Left ventricle myocardium inferior (tissue), 1 donor: ENCODE results near the gene DUSP12. TPM values are rescaled to one million over a fixed set of nuclear protein-coding genes. Genes with fewer than 3 reads are reported as not detected.

Experiments used
- DNase-seq: peaks from one replicate; pipeline ENCODE4 v3.0.0-alpha.2; 2020
- H3K27ac ChIP-seq: fragments of 200-600 bp; replicated peaks from 2 replicates; pipeline ENCODE4 v1.8.0; 2021
- H3K27me3 ChIP-seq: fragments of 200-600 bp; 2 replicates; pipeline ENCODE4 v1.8.0; 2021; ENCODE audit warnings: low read depth
- H3K36me3 ChIP-seq: fragments of 200-600 bp; 2 replicates; pipeline ENCODE4 v1.8.0; 2021
- H3K4me1 ChIP-seq: fragments of 200-600 bp; 2 replicates; pipeline ENCODE4 v1.8.0; 2021
- H3K4me3 ChIP-seq: fragments of 200-600 bp; 2 replicates; pipeline ENCODE4 v1.8.0; 2021; ENCODE audit warnings: mild to moderate bottlenecking, moderate library complexity
- H3K9me3 ChIP-seq: fragments of 200-600 bp; replicated peaks from 2 replicates; pipeline ENCODE4 v1.8.0; 2021
- intact Hi-C: fragments of 100-400 bp; cut with micrococcal nuclease; formaldehyde crosslinking; loops from one replicate; pipeline ENCODE4 v1.11.0; 2022
- total RNA-seq: library from RNA; stranded (reverse); fragmentation: NEBNext Ultra II Directional; extraction: Animal tissue kit (Norgen Biotek cat#: 25700); gene quantifications from one replicate; pipeline ENCODE4 v1.2.1, GENCODE V29; 2021
- TF ChIP-seq, protein P1 (sequence below): fragments of 200-600 bp; IDR thresholded peaks from 2 replicates; pipeline ENCODE4 v1.8.0; 2021; ENCODE audit warnings: antibody characterized with exemption, mild to moderate bottlenecking, borderline replicate concordance
- donor health status: DM: no; HTN: yes; CAD: no; lungs with severe emphysema.

The DUSP12 gene
- total RNA-seq, 1 donor from 2014 or later = 8.4 TPM

DNA sequence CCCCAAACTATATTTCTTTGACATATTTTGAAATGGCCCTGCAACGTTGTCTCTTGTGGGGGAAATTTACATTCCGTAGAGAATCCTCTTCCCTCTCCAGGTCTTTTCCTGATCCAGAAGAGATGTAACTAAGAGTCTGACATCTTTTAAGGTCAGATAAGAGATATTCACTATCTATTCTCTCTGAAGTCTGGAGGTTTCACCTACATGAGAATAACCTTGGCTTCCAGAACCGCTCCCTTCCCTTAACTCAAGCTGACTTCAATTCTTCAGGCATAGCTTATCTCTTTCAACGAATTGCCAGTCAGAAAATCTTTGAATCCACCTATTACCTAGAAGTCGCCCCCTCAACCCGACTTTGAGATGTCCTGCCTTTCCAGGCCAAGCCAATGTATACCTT is 18.3 kb upstream of the DUSP12 start:
- no peaks in the 10 kb centered on the region for H3K36me3 ChIP-seq
- intact Hi-C loops = no loop called here
- no peaks in the 10 kb centered on the region for H3K9me3 ChIP-seq
- TF ChIP-seq, protein P1, sequence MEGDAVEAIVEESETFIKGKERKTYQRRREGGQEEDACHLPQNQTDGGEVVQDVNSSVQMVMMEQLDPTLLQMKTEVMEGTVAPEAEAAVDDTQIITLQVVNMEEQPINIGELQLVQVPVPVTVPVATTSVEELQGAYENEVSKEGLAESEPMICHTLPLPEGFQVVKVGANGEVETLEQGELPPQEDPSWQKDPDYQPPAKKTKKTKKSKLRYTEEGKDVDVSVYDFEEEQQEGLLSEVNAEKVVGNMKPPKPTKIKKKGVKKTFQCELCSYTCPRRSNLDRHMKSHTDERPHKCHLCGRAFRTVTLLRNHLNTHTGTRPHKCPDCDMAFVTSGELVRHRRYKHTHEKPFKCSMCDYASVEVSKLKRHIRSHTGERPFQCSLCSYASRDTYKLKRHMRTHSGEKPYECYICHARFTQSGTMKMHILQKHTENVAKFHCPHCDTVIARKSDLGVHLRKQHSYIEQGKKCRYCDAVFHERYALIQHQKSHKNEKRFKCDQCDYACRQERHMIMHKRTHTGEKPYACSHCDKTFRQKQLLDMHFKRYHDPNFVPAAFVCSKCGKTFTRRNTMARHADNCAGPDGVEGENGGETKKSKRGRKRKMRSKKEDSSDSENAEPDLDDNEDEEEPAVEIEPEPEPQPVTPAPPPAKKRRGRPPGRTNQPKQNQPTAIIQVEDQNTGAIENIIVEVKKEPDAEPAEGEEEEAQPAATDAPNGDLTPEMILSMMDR = no peak
- H3K27me3 ChIP-seq = no peaks in the 10 kb centered on the region
- no peak for DNase-seq
- H3K27ac ChIP-seq = no peak overlapping the region
- H3K4me1 ChIP-seq = peaks cover 23% of the 10 kb centered on the region
- no peak overlapping the region for H3K4me3 ChIP-seq

DNA sequence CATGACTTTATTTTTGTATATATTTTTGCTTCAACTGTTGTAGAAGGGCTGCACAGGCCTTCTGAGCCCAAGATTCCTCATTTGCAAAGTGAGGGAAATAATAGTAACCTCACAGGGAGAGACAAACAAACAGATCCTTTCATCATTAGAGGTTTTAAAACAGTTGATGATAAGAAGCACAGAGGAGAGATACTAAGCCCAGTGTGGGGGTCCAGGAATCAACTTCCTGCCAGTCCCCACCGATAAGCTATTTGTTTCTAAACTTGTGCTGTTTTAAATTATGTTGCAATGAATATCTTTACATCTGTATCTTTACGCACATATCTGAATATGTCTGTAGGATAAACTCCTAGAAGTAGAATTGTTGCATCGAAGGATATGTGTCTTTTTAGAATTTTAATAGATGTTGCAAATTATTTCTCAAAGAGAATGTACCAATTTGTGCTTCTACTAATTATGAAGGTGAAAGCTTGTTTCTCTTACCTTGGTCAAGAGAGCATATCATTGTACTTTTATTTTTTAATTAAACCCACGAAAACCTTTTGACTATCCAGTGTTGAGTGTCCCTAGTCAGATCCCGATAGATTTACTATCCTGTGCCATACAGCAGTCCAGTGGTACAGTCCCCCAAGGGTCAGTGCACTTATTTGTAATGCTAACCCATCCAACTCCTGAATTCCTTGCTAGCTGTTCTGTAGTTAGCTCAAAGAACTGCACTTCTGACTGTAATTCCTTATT is 17.4 kb upstream of the DUSP12 start:
- Histone ChIP-seq H3K4me1 (peaks cover 17% of the 10 kb centered on the region), H3K27me3 (no peaks in the 10 kb centered on the region), H3K9me3 (no peaks in the 10 kb centered on the region), H3K27ac (no peak overlapping the region), H3K4me3 (no peak overlapping the region), H3K36me3 (no peaks in the 10 kb centered on the region)
- intact Hi-C loops = no loop called here
- TF ChIP-seq, protein P1 = no peak
- DNase-seq = no peak

DNA sequence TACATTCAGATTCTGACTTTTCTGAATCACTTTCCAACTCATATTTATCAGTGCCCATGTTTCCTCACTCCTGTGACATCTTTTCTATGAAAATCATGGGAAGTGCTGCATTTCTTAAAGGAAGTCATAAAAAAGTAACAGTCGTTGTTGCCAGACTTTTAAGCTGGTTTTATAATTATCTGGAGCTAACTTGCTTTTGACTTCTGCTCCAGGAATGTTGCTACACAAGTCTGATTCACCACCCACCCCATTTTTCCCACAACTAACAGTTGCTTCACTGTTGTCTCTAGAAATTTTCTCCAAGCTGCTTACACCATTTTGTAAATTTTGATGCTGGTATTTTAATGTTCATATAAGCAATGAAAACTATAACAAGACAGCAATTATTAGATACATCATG is 16.1 kb upstream of the DUSP12 start:
- no peaks in the 10 kb centered on the region for H3K9me3 ChIP-seq
- no peak overlapping the region for H3K4me3 ChIP-seq
- peak overlapping the region; percentile 47 for H3K27ac ChIP-seq
- no peak for DNase-seq
- no peaks in the 10 kb centered on the region for H3K36me3 ChIP-seq
- H3K4me1 ChIP-seq = peaks cover 9% of the 10 kb centered on the region
- TF ChIP-seq, protein P1 = no peak
- no peaks in the 10 kb centered on the region for H3K27me3 ChIP-seq
- intact Hi-C loops = no loop called here

DNA sequence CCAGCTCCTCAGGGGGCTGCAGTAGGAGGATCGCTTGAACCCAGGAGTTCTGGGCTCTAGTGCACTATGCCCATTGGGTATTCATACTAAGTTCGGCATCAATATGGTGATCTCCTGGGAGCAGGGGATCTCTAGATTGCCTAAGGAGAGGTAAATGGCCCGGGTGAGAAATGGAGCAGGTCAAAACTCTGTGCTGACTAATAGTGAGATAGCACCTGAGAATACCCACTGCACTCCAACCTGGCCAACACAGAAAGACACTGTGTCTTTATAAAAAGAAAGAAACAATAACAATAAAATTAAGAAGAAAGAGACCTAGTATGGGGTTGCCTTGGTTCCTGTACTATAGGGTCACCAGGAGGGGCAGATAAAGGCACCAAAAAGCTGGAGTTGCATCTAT is 13.7 kb upstream of the DUSP12 start:
- intact Hi-C loops = no loop called here
- no peak for DNase-seq
- no peak overlapping the region for H3K4me3 ChIP-seq
- TF ChIP-seq, protein P1 = no peak
- H3K4me1 ChIP-seq = peaks cover 12% of the 10 kb centered on the region
- H3K9me3 ChIP-seq = no peaks in the 10 kb centered on the region
- H3K36me3 ChIP-seq = no peaks in the 10 kb centered on the region
- no peak overlapping the region for H3K27ac ChIP-seq
- peaks cover 10% of the 10 kb centered on the region for H3K27me3 ChIP-seq

DNA sequence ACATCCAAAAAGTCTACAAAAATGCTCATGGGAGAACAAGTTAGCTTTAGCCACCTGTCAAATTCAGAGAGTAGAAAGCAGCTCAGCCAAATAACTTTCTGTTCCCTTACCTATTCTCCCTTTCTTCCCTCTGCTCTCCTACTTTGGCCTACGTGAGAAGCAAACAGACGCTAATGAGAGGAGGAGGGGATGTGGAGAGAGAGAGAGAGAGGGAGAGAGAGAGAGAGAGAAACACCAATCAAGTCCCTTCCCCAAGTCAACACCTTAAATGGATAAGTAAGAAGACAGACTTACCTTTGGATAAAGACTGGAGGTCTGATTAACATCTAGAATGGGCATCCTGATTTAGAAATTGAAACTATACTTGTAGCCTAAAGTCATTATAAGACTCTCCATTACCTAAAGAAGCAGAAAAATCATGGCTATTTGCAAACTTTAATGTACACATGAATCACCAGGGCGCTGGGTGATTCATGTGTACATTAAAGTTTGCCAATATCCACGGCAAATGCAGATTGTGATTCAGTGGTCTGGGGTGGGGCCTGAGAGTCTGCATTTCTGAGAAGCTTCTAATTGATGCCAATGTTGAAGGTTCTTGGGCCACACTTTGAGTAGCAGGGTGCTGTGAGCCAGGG is 13.1 kb upstream of the DUSP12 start:
- H3K36me3 ChIP-seq = no peaks in the 10 kb centered on the region
- no peak overlapping the region for H3K4me3 ChIP-seq
- peaks cover 12% of the 10 kb centered on the region for H3K4me1 ChIP-seq
- H3K9me3 ChIP-seq = no peaks in the 10 kb centered on the region
- intact Hi-C loops = no loop called here
- no peak for DNase-seq
- TF ChIP-seq, protein P1 = no peak
- H3K27ac ChIP-seq = no peak overlapping the region
- peaks cover 10% of the 10 kb centered on the region for H3K27me3 ChIP-seq
